RWPE2 (cell line): ENCODE results near the gene MERTK.
"Not testable (repeated sequence)": the region's sequence is repeated elsewhere in the genome, so short reads cannot be mapped to it uniquely, and the experiment has no call there.

Experiments
- ATAC-seq: fragments of 200-7000 bp; cut with Tn5 transposase; 3 replicates; pipeline ENCODE4 v1.9.1; 2021; ENCODE audit warnings: low read depth
- DNase-seq: peaks from one replicate; pipeline ENCODE4 v3.0.0-alpha.2; 2020; ENCODE audit warnings: low spot score
- H3K27ac ChIP-seq: fragments of 450-650 bp; 2 replicates; pipeline ENCODE4 v1.5.1; 2017; ENCODE audit warnings: mild to moderate bottlenecking; ENCODE audit not compliant: poor library complexity, severe bottlenecking
- H3K27me3 ChIP-seq: fragments of 250-450 bp; sonication (Bioruptor Pico); 2 replicates; pipeline ENCODE4 v1.5.1; 2021; ENCODE audit warnings: mild to moderate bottlenecking, moderate library complexity; ENCODE audit not compliant: insufficient read depth, poor library complexity, severe bottlenecking
- H3K36me3 ChIP-seq: fragments of 250-450 bp; sonication (Bioruptor Pico); 2 replicates; pipeline ENCODE4 v1.5.1; 2020; ENCODE audit warnings: low read depth, mild to moderate bottlenecking, moderate library complexity
- H3K4me1 ChIP-seq: fragments of 250-450 bp; sonication (Bioruptor Pico); 2 replicates; pipeline ENCODE4 v1.5.1; 2021; ENCODE audit warnings: mild to moderate bottlenecking, moderate library complexity; ENCODE audit not compliant: insufficient read depth, poor library complexity, severe bottlenecking
- H3K4me3 ChIP-seq: fragments of 250-450 bp; sonication (Bioruptor Pico); 2 replicates; pipeline ENCODE4 v1.5.1; 2021; ENCODE audit warnings: mild to moderate bottlenecking, moderate library complexity; ENCODE audit not compliant: severe bottlenecking
- H3K9me3 ChIP-seq: fragments of 250-450 bp; sonication (Bioruptor Pico); 2 replicates; pipeline ENCODE4 v1.5.1; 2021; ENCODE audit warnings: mild to moderate bottlenecking, moderate library complexity; ENCODE audit not compliant: severe bottlenecking
- CTCF ChIP-seq: fragments of 450-650 bp; IDR thresholded peaks from one replicate; pipeline ENCODE4 v1.5.1; 2017; ENCODE audit warnings: mild to moderate bottlenecking, moderate library complexity; ENCODE audit not compliant: poor library complexity, severe bottlenecking

Gene MERTK

GRCh38 chr2:111958901-111959300 is 60.5 kb downstream of the MERTK start:
- ATAC-seq, result no peak
- H3K9me3 ChIP-seq, result no peaks in the 10 kb centered on the region
- H3K27ac ChIP-seq, result no peak overlapping the region
- no peak overlapping the region for H3K4me3 ChIP-seq
- no peak for DNase-seq
- H3K4me1 ChIP-seq, result no peaks in the 10 kb centered on the region
- H3K27me3 ChIP-seq, result peaks cover 4% of the 10 kb centered on the region
- TF ChIP-seq CTCF, result peak; percentile 10
- H3K36me3 ChIP-seq, result no peaks in the 10 kb centered on the region

- Histone ChIP-seq H3K36me3 (no peaks in the 10 kb centered on the region), H3K4me3 (no peak overlapping the region), H3K27me3 (no peaks in the 10 kb centered on the region), H3K9me3 (no peaks in the 10 kb centered on the region), H3K27ac (no peak overlapping the region), H3K4me1 (no peaks in the 10 kb centered on the region)
- ATAC-seq (no peak), DNase-seq (no peak)
- no peak for TF ChIP-seq CTCF
Measured at GRCh38 chr2:111961663-111962062, 63.3 kb downstream of the MERTK start.

GRCh38 chr2:111963086-111963485 is 64.7 kb downstream of the MERTK start:
- not testable (repeated sequence) for H3K4me1 ChIP-seq, H3K9me3 ChIP-seq, H3K27ac ChIP-seq, H3K4me3 ChIP-seq, ATAC-seq, DNase-seq, H3K36me3 ChIP-seq, H3K27me3 ChIP-seq

GRCh38 chr2:111963508-111963907 is 65.1 kb downstream of the MERTK start:
- H3K4me3 ChIP-seq, H3K9me3 ChIP-seq, H3K36me3 ChIP-seq, ATAC-seq, H3K4me1 ChIP-seq, H3K27me3 ChIP-seq, DNase-seq, H3K27ac ChIP-seq: not testable (repeated sequence)

GRCh38 chr2:111965062-111965461 is 66.7 kb downstream of the MERTK start:
- H3K4me1 ChIP-seq, result no peaks in the 10 kb centered on the region

More at GRCh38 chr2:111965062-111965461, 66.7 kb downstream of the MERTK start:
- TF ChIP-seq CTCF, result no peak
- DNase-seq (no peak), ATAC-seq (no peak)
- H3K27ac ChIP-seq, result no peak overlapping the region
- H3K9me3 ChIP-seq, result no peaks in the 10 kb centered on the region
- H3K27me3 ChIP-seq, result no peaks in the 10 kb centered on the region
- H3K36me3 ChIP-seq, result no peaks in the 10 kb centered on the region
- H3K4me3 ChIP-seq, result no peak overlapping the region
